Measurements from ENCODE around the gene EVX2. TPM values are rescaled to one million over a fixed set of nuclear protein-coding genes. Genes with fewer than 3 reads are reported as not detected.

The EVX2 gene
- total RNA-seq (2014; rRNA removed; shearing (Covaris generic)) = not detected in 2 replicates

DNA sequence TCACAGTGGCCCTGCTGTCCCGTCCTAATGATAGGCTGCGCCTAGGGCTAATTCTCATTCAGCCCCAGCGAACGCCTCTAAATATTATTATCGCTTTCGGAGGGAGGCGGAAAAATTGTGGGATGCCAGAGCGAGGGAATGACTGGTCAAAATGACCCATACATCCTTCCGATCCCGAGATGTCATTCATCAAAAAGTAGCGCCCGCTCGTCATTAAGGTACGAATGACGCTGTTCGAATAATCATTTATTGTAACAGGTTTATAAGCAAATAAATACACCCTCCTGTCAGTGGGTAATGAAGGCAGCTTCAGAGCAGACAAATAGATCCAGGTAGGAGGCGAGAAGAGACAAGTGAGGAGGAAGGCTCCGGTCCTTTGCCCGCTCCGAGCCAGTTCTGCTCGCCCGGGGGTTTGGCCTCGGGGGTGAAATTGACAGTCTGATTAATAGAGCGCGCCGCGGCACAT lies at the start of gene EVX2:
Gene EVX2 (minus strand): TSS at position 167 of the 466 bp plus-strand sequence. CDS start 186 bp downstream, outside the sequence.
- DNase-seq (ENCODE audit: low read depth) = no peak

DNA sequence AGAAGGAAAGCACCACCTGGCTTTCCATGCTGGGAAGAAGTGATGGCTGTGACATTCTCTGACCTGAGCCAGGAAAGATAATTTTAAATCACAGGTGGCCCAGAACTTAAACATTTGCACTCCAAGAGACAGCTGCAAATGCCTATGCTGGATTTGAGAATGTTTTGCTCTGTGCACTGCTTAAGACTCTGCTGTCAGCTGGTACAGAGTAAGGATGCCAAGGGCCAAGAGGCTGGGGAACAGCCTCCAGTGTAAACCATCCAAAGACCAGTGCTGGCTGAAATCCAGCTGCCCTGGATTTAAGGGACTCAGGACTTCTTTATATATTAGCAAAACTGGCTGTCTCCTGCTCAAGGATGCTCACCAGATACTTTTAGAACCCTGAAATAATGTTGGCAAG lies 49.6 kb upstream of the EVX2 start:
- DNase-seq (ENCODE audit: low read depth) = no peak

DNA sequence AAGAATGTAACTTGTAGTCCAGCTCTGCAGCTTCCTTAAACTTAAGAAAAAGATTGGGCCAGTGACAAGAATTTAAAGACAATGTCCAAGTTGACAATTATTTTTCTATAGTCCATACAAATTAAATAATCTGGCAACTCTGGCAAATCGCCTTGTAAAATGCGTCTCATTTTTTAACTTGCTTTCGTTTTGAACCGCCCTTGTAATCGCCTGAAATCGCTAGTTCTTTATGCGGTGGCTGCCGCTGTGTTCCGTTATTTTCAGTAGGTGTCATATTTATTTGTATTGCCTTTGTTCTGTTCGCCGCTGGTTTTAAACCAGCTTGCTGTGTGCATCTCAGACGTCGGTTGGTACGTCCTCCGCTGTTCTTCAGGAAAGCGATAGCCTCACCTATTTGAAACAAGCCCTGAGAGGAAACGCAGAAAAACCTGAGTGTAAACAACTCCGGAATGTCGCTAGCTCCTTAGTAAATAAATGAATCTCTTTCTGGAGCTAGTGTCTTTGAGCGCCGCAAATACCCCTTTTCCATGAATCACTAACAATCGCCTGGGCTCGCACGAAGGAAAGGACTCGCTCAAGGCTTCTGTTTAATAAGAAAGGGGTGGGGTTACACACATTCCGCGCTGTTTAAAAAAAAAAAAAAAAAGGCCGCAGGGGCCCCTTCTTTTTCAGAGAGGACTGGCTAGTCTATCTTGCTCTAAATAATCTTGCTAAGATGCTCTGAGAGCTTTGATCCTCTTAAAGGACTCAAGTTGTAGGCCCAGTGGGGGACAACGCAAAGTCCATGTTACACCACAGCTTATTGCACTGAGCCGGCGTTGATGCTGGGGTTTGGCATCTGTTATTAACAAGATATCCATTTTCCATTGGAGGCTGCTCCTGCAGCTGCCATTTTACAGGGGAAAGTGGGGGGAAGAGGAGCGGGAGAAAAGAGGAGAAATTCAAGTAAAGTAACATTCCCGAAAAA lies 48.7 kb upstream of the EVX2 start:
- no peak for DNase-seq (ENCODE audit: low read depth)

DNA sequence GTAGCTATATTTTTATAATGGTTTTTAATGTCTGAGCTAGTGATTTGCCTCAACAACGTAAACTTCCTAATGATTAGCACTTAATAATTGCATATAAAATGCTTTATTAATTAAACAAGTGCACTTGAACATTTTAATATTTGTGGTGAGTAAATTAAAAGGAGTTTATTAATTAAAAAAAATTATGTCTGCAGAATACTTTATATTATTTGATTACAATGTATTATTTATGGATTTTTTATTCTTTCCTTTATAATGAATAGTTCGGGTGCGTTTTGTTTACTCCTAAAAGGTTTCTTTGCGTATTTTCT lies 48.0 kb upstream of the EVX2 start:
- DNase-seq (ENCODE audit: low read depth) = no peak

DNA sequence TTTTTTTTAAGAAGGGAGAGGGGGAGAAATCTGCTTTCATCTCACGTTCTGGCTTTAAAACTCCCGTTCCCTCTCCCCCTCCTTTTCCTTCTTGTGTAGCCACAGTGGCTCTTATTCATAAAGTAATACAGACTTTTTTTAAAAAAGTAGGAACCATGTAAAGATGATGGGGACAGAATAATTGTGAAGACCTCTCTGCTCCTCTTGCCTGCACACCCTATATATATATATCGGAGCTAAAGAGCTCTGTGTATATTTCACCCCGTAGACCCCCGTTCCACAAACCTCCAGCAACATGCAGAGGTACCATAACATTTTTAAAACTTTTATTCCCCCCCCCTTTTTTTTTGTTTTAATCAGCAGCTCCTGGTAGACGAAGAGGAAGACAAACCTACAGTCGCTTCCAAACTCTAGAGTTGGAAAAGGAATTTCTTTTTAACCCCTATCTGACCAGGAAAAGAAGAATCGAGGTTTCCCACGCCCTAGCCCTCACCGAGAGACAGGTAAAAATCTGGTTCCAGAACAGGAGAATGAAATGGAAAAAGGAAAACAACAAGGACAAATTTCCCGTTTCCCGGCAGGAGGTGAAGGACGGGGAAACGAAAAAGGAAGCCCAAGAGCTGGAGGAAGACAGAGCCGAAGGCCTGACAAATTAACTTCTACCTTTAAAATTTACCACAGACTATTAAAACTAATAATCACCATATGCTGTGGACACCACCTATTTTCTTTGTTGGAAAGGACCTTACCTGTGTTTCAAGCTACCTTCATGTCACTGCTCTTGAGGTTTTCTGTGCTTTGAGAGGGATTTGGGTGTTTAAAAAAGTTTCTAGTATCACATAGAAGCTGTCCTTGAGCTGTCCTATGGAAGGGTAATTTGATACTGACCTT lies 47.4 kb upstream of the EVX2 start:
- no peak for DNase-seq (ENCODE audit: low read depth)

DNA sequence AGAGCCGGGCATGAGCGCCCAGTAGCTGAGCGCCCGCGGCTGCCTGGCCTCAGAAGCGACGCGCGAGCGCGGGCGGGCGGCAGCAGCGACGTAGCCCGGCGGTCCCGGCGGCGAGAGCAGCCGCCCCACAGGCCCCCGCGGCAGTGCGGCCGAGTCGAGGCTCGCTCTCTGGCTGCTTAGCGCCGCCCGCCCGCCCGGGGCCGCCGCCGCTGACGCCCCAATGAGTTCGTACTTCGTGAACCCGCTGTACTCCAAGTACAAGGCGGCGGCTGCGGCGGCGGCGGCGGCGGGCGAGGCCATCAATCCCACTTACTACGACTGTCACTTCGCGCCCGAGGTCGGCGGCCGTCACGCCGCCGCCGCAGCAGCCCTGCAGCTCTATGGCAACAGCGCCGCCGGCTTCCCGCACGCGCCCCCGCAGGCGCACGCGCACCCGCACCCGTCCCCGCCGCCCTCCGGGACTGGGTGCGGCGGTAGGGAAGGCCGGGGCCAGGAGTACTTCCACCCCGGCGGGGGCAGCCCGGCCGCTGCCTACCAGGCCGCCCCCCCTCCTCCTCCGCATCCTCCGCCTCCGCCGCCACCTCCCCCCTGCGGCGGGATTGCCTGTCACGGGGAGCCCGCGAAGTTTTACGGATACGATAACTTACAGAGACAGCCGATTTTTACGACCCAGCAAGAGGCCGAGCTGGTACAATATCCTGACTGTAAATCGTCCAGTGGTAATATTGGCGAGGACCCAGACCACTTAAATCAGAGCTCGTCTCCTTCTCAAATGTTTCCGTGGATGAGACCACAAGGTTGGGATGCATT lies 46.6 kb upstream of the EVX2 start:
- peak; percentile 75 for DNase-seq (ENCODE audit: low read depth)

DNA sequence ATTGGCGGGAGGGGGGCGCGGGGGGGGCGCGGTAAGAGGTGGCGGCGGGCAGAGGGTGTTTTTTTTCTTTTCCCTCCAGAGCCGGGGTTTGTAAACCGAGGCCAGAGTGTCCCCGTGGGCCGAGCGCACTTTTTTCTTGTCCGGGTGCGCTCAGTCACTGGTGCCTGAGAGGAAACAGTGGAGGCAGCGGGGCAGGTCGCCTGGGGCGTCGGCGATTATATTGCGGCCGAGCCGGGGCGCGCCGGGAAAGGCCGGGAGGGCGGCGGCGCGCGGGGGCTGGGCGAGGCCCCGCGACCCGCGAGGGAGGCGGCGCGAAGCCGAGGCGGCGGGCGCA lies 46.0 kb upstream of the EVX2 start:
- no peak for DNase-seq (ENCODE audit: low read depth)

DNA sequence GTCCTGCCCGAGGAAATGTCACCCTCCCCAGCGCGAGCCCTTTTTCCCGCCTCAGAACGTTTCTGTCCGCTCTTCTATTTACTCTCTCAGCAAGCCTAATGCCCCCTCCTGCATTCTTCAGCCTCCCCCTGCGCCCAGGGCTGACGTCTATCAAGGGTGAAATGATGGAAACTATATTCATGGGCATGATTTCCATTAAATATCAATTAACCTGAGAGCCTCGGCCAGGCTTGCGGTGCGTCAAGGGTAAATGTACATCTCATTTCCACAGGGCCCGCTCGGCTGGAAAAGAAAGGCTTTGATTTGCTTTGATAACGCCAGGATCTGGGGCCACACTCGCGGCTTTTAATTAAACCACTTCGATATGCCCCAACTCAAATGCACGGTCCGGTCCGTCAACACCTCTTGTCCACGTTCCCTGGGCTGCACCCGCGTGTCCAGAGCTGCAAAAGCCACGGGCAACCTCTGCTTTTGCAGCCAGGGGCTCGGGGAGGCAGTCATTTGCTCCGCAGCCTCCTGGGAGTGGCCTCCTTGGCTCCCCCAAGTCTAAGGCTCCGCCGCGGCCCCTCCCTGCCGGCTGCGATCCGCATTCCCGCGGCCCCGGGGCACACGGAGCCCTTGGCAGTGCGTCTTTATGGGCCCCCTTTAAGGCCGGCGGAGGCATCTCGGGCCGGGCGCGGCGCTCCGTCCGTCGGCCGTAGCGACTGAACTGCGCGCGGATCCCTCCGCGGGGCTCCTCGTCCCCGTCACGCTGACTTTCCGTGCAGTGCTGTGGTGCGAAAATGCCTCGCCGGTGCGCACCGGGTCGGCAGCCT lies 45.4 kb upstream of the EVX2 start, which contains the start of gene HOXD8:
Gene HOXD8 (plus strand): TSS at position 724 of the 815 bp plus-strand sequence. CDS start 662 bp downstream, outside the sequence.
- peak; percentile 84 for DNase-seq (ENCODE audit: low read depth)

DNA sequence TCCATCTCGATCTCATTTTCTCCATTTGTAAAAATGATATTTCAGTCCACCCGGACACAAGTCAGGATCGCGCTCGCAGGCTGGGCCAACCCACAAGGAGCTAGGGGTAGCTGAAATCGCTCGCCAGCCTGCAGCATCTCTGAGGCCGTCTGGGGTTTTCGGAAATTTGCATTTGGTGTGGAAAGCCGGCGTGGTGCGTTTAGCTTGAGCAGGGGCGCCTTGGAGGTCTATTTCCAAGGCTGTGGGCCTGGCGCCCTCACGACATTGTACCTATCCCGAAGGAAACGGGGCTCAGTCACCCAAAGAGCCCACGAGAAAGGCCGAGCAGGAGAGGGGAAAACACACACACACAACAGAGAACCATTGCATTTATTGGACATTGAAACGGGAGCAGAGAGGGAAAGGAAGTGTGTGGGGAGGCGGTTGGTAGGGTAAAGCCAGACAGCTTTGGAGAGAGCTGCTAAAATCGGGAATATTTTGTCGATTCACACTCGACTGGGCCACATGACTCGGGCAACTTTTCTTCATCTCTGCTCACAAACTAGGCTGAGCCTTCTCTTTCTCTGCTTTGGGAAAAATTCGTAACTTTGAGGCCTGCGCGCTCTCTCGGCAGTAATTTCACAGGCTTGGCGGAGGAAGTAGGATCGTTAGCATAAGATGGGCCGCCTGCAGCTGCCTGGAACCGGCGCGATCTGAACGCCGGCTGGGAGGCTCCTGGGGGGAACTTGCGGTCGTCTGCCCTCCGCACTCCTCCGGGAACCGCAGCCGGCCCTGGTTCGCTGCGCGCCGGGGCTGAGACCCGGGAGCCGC lies 44.6 kb upstream of the EVX2 start:
- peak; percentile 51 for DNase-seq (ENCODE audit: low read depth)

DNA sequence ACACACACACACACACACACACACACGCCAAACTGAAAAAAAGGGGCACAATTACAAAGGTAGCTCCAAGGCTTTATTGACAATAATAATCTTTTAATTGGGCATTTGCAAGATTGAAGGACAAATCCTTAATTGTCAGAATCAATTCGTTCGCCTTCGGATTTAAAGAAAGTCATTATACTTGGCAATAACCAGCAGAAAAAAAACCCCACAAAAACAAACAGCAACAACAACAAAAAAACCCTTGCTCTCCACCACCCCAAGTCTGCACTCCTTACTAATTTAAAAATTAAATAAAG lies 44.0 kb upstream of the EVX2 start:
- no peak for DNase-seq (ENCODE audit: low read depth)

DNA sequence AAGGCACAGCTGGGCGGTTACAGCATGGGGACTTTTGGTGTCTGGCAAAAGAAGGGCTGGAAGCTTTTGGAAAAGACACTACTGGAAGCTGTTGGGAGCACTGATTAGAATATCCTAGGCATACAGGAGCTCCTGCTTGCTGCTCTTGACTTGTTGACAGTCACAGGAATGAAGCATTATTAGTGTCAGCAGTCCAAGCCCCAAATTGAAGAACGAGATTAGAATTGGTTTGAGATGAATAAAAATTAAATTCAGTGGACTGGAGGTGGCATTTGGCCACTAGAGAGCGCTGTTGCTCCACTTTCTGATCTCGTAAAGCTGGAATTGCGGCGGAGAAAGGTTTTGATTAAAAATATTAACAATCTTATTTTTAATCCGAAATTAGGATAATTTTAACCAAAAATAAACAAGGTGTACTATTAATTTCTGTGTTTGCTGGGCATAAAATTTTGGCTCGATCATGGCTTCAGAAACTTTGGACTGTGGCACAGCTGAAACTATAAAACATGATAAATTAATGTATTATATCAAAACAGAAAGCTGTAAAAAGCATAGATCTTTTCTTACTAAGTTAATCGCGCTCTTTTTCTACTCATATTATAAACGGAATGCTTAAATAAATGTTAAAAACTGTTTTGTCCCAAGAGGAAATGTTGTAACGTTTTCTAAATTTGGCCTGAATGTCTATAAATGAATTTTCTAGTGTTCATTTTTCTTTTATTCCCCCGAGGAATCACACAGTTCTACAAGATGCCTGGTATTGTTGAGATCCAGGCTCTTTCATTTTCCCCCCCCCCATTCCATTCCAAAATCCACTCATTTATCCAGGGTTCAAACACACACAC lies 43.4 kb upstream of the EVX2 start:
- DNase-seq (ENCODE audit: low read depth) = peak; percentile 59

DNA sequence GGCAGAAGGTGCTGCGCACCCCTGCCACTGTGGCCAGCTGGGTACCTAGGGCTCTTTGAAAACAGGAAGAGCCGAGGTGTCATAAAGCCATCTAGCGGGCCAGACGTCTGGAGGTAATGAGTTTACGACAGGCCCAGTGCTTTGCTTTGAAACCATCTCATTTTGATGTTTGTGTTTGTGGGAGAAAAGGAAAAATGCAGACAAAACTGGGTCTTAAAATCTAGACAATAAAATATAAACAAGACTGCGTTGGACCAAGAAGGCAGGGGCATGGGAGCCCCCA lies 42.0 kb upstream of the EVX2 start:
- DNase-seq (ENCODE audit: low read depth) = no peak

DNA sequence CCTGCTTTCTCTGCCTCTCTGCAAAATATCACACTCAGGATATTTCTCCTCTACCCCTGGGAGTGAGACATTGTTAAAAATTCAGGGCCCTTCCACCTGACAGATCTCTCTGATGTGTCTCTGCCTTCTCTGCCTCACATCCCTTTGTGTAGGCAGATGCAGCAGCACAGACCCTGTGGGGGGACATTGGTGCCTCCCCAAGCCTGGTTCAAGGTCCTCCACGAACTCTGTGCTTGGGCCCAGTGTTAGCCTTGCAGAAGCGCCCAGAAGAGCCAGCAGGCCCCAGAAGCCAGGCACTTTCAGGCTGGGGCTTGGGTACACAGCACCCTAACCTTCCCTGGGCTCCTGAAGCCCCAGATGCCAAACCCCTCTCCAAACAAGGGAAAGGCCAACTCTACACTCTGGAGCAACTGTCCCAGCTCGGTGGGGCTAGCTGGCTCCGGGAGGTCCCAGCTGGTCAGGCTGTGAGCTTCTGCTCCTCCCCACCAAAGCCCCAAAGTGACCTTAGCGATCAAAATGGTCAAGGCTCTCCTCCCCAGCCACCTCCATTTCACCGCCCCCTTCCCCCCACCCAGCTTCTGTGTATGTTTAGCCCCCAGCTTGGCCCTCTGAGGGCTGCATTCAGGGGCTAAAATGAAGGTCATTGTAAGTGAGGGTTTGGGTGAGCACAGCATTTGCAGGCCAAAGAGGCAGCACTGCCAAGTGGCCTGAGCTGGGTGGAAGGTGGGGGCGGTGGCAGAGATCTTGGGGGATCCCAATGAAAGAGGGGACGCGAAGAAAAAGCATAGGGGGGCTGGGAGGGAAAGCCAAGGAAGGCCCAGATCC lies 41.4 kb upstream of the EVX2 start:
- DNase-seq (ENCODE audit: low read depth) = no peak

DNA sequence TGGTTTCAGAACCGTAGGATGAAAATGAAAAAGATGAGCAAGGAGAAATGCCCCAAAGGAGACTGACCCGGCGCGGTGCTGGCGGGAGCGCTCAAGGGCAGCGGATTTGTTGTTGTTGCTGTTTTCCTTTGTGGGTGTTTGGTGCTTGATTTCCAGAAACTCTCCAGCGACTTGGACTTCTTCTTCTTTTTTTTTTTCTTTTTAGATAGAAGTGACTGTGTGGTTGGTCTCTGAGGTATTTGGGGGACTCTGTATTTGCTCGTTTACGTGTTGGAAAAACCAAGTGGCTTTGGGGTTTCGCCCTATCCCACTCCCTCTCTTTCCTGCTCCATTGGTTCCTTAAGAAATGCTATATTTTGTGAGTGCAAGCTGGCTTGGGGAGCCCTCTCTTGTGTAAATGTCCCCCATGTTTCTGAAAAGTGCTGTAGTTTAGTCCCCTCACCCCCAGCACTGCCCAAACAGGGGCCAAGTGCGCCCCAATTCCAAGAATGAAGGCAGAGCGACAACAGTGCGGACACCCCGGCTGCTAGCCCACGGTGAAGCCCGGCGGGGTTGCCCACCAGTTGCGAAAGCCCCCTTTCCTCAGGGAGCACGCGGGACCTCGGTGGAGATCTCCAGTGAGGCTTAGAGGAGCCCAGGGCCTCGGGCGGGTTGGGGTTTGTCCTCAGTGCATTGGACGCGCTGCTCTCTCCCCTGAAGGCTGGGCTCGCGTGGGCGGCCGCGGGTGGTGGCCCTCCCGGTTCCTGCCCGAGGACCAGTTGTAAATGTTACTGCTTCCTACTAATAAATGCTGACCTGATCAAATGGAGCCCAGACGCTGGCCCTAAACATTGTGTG lies 40.6 kb upstream of the EVX2 start:
- DNase-seq (ENCODE audit: low read depth) = no peak

DNA sequence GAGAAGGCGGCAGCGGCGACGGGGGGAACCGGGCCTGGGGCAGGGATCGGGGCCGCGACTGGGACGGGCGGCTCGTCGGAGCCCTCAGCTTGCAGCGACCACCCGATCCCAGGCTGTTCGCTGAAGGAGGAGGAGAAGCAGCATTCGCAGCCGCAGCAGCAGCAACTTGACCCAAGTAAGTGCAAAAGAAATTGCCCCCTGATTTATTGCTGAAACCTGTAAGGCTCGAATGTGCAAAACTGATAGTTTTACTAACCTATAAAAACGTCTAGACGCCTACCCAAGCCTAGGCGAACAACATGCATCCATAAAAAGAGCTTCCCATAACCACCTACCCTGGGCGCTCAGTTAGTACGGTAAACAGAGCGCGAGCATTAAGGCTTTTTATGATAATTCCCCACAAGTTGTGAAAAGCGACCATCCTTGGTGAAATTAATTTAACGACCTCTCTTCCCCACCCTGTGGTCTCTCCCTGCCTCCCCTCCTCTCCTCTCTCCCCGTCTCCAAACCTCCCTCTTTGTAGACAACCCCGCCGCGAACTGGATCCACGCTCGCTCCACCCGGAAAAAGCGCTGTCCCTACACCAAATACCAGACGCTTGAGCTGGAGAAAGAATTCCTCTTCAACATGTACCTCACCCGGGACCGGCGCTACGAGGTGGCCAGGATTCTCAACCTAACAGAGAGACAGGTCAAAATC lies 39.8 kb upstream of the EVX2 start:
- no peak for DNase-seq (ENCODE audit: low read depth)

DNA sequence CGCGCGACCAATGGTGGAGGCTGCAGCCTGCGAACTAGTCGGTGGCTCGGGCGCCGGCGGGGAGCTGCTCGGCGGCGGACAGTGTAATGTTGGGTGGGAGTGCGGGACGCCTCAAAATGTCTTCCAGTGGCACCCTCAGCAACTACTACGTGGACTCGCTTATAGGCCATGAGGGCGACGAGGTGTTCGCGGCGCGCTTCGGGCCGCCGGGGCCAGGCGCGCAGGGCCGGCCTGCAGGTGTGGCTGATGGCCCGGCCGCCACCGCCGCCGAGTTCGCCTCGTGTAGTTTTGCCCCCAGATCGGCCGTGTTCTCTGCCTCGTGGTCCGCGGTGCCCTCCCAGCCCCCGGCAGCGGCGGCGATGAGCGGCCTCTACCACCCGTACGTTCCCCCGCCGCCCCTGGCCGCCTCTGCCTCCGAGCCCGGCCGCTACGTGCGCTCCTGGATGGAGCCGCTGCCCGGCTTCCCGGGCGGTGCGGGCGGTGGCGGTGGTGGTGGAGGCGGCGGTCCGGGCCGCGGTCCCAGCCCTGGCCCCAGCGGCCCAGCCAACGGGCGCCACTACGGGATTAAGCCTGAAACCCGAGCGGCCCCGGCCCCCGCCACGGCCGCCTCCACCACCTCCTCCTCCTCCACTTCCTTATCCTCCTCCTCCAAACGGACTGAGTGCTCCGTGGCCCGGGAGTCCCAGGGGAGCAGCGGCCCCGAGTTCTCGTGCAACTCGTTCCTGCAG lies 39.1 kb upstream of the EVX2 start, which contains the start of gene HOXD9:
Gene HOXD9 (plus strand): TSS at position 37 of the 728 bp plus-strand sequence. CDS start 50 bp downstream, at position 87.
- DNase-seq (ENCODE audit: low read depth) = peak; percentile 82

Measured in Daoy (cell line).